GM18870 (cell line): ENCODE measurements around the gene ROBO1.

Source experiments
- ATAC-seq: cut with Tn5 transposase; IDR thresholded peaks from one replicate; pipeline ENCODE4 v1.9.1; 2021; ENCODE audit warnings: moderate library complexity; ENCODE audit not compliant: unreplicated experiment

ROBO1 gene

GRCh38 chr3:78823434-78823833 lies 944.4 kb downstream of the ROBO1 start:
- ATAC-seq: no peak

GRCh38 chr3:78822726-78823125 lies 945.1 kb downstream of the ROBO1 start:
- no peak for ATAC-seq

- ATAC-seq: no peak
These were observed 947.3 kb downstream of the ROBO1 start for GRCh38 chr3:78820542-78820941.

- ATAC-seq: no peak
These were observed 949.4 kb downstream of the ROBO1 start for GRCh38 chr3:78818161-78818985.

GRCh38 chr3:78814893-78815562 lies 952.8 kb downstream of the ROBO1 start:
- no peak for ATAC-seq

- no peak for ATAC-seq
These were observed 955.6 kb downstream of the ROBO1 start for GRCh38 chr3:78812166-78812565.

- no peak for ATAC-seq
These were observed 957.8 kb downstream of the ROBO1 start for GRCh38 chr3:78809966-78810365.

GRCh38 chr3:78804251-78805037 lies 963.4 kb downstream of the ROBO1 start:
- ATAC-seq: no peak

GRCh38 chr3:78802562-78802930 lies 965.3 kb downstream of the ROBO1 start:
- ATAC-seq: no peak

- peak; percentile 84 for ATAC-seq
These were observed 965.8 kb downstream of the ROBO1 start for GRCh38 chr3:78801926-78802561.

GRCh38 chr3:78799681-78800080 lies 968.1 kb downstream of the ROBO1 start:
- no peak for ATAC-seq

GRCh38 chr3:78798266-78798832 lies 969.4 kb downstream of the ROBO1 start:
- no peak for ATAC-seq

GRCh38 chr3:78794431-78794830 lies 973.4 kb downstream of the ROBO1 start:
- ATAC-seq: no peak

- ATAC-seq: no peak
These were observed 975.1 kb downstream of the ROBO1 start for GRCh38 chr3:78792733-78793132.

- ATAC-seq: no peak
These were observed 975.6 kb downstream of the ROBO1 start for GRCh38 chr3:78792212-78792611.

- ATAC-seq: no peak
These were observed 976.0 kb downstream of the ROBO1 start for GRCh38 chr3:78791753-78792152.

GRCh38 chr3:78788839-78789238 lies 979.0 kb downstream of the ROBO1 start:
- ATAC-seq: peak; percentile 68

GRCh38 chr3:78785004-78785403 lies 982.8 kb downstream of the ROBO1 start:
- no peak for ATAC-seq

GRCh38 chr3:78781351-78781750 lies 986.4 kb downstream of the ROBO1 start:
- no peak for ATAC-seq

GRCh38 chr3:78765671-78766485 lies 1001.9 kb downstream of the ROBO1 start:
- no peak for ATAC-seq
